ENCODE measurements around the gene ST8SIA6.

GRCh38 chr10:17307123-17307522 is 147.3 kb downstream of the ST8SIA6 start:
- TF ChIP-seq EZH2phosphoT487 (IDR thresholded peaks at IDR 0.05; ENCODE audit: borderline replicate concordance, low read depth, low read length) (no peak), CTCF (conservative IDR thresholded peaks at IDR 0.05; ENCODE audit: low read length) (no peak)
